ENCODE results near the gene FAM117A.

FAM117A gene, protein sequence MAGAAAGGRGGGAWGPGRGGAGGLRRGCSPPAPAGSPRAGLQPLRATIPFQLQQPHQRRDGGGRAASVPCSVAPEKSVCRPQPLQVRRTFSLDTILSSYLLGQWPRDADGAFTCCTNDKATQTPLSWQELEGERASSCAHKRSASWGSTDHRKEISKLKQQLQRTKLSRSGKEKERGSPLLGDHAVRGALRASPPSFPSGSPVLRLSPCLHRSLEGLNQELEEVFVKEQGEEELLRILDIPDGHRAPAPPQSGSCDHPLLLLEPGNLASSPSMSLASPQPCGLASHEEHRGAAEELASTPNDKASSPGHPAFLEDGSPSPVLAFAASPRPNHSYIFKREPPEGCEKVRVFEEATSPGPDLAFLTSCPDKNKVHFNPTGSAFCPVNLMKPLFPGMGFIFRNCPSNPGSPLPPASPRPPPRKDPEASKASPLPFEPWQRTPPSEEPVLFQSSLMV

DNA sequence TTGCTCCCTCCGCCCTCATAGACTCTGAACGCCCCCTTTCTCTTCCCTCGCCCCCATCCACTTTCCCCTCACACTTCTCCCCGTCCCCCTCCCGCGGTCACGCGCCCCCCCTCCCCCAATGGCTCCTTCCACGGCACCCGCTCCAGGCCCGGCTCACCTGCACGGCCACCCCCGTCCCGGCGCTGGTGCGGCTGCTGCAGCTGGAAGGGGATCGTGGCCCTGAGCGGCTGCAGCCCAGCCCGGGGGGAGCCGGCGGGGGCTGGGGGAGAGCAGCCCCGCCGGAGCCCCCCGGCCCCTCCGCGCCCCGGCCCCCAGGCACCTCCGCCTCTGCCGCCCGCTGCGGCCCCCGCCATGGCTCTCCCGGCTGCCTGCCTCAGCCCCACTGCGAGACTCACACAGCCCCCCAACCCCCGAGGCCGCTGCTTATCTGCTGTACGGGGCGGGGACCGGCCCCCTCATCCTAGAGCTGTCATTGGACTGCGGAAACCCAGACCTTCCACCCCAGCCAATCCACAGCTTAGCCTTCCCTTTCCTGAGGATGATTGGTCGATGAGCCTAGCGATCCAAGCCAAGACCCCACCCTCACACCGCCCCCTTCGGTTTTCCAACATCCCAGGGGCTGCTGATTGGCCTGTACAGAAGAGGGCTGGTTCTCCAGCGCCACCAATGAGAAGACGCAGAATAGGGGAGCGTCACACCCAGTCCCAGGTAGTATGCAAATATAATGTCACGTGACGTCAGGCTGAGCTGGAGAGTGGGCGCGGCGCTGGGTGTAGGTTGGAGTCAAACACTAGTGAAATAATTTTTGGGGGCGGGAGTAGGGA, at the start of gene FAM117A:
Gene FAM117A, minus strand, starts transcription at position 397 of the 824 bp plus-strand sequence. Its CDS starts 44 bp downstream, at position 353.
- DNase-seq (ENCODE audit: low read depth in 4 of 4, low spot score in 1 of 4): peak; percentile 70 to 93 (median 82)

DNA sequence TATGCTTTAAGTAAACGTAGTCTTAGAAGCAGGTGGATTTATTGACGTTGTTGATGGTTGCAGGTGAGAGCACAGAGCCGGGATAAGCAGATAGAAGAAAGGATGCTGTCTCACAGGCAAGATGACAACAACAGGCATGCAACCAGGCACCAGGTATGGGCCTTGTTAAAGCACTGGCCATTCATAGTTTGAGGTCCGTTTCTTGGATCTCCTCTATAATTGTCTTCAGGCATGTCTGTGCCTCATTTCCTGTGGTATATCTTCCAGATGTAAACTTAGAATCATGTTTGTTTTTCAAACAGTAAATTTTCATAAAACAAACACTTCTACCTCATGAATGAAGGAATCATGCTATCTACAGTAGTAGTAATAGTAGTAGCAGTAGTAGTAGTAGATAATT, 45.1 kb upstream of the FAM117A start:
- DNase-seq (ENCODE audit: low read depth in 4 of 4, low spot score in 1 of 4): no peak

DNA sequence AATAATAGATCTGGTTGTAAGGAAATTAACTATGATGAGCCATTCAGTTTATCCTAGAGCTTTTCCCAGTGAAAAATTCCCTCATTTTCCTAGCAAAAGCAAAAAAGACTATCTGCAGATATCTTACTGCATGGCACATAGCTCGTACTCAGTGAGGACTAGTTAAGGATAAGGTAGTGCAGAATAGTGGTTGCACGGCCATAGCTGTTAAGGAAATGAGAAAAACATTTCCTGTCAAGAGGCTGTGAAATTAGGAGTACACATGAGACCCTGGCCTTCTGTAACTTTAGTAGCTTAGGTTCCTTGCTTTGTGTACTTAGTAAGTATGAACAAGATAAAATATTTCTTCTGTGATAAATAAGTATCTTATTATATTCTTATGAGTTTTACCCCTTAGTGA, 34.8 kb upstream of the FAM117A start:
- no peak for DNase-seq (ENCODE audit: low read depth in 4 of 4, low spot score in 1 of 4)

GRCh38 chr17:49798182-49798581, 34.3 kb upstream of the FAM117A start:
- no peak for DNase-seq (ENCODE audit: low read depth in 4 of 4, low spot score in 1 of 4)

DNA sequence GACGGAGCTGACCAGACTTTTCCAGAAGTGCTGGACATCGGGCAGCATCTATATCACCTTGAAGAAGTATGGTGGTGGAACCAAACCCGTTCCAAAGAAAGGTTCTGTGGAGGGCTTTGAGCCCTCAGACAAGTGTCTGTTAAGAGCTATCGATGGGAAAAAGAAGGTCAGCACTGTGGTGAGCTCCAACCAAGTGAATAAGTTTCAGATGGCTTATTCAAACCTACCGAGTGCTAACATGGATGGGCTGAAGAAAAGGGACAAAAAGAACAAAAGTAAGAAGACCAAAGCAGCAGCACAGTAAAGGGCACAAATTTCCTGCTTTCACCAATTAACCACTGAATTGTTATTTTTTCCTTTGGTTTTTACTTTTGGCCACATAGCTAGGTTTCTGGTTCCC, 31.4 kb upstream of the FAM117A start:
- no peak for DNase-seq (ENCODE audit: low read depth in 4 of 4, low spot score in 1 of 4)

DNA sequence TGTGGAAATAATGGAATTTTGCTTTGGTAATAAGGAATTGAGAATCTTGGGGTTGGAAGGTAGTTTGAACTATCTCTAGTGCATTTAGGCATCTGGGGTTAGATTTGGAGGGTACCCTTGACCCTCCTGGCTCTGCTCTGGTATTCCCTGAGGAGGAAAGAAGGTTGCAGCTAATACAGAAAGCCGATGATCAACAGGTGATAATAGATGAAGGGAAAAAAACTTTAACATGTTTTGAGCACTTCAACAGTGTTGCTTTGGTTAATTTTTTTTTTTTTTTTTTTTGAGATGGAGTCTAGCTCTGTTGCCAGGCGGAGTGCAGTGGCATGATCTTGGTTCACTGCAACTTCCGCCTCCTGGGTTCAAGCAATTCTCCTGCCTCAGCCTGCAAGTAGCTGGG, 29.4 kb upstream of the FAM117A start:
- no peak for DNase-seq (ENCODE audit: low read depth in 4 of 4, low spot score in 1 of 4)

DNA sequence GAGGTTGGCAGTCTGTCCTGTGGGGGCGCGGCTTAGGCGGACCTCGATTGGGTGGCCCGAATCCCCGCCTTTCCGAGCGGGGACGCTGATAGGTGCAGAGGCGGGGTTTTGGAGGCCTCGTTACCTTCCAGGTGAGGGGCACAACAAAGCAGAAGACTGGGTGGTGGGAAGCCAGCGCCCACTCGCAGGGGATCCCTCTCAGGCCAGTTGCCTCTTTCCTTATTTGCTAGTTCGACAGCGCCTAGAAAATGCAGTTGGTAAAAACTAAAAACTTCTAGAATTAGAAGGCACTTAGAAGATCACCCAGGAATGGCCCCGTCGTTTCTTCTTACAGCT, 25.3 kb upstream of the FAM117A start:
- no peak for DNase-seq (ENCODE audit: low read depth in 4 of 4, low spot score in 1 of 4)

DNA sequence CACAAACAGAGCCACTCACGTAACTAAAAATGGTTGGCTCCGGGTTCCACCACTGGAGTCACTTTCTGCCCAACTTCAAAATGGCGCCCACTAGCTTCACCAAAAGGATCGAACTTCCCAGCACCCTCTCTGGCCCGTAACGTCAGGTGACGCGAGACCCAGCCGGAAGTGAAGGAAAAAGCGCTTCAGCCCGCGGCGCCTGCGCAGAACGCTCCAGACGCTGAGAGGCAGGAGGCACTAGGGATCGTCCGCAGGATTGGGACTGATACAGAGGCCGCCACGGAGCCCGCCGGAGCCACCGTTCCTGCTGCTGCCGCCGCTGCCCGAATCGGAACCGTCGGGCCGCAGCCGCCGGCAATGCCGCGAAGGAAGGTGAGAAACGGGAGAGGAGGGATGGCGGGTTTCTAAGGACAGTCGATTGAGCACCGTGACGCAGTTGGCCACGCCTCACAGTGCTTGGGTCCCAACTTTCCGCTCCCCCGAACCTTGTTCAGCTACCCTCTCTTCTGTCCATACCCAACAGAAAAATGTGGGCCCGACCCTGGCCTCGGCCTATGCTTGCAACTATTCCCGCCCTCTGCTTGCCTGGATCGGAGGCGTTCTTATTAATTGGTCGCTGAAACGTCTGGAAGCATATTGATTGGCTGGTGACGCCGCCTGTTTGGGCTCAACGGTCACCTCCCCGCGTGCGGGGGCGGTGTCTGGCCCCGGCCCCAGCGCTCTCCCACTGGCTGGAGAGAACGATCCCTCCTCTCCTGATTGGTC, 24.7 kb upstream of the FAM117A start, which contains the start of gene KAT7:
Gene KAT7, plus strand, starts transcription at position 204 of the 765 bp plus-strand sequence. Its CDS starts 154 bp downstream, at position 358.
- peak; percentile 89 to 97 (median 94) for DNase-seq (ENCODE audit: low read depth in 4 of 4, low spot score in 1 of 4)

DNA sequence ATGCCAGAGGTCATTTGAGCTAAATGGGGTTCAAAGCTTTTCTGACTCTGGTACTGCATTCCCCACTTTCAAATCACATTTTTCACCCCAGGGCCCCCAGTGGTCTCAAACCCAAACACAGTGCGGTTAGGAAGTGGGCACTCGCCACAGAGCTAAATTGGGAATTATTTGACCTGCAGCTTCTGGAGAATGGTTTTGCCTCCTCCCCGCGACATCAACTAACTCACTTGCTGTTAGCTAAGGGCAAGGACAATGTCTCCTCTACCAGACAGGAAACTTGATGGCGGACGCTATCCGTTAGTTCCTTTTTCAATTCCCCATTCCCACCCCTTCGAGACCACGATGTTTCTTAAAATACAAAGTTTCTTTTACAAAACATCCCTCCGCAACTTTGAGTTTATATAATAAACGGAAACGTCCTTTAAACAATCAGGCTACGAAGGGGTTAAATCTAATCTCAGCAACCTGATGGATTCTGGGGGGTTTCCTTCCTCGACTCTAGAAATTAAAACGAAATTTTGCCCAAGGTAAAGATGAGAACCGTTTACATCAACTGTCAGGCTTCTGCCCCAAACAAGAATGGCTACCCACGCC, 24.1 kb upstream of the FAM117A start:
- DNase-seq (ENCODE audit: low read depth in 4 of 4, low spot score in 1 of 4): peak in 1 of 4 experiments; percentile 7

DNA sequence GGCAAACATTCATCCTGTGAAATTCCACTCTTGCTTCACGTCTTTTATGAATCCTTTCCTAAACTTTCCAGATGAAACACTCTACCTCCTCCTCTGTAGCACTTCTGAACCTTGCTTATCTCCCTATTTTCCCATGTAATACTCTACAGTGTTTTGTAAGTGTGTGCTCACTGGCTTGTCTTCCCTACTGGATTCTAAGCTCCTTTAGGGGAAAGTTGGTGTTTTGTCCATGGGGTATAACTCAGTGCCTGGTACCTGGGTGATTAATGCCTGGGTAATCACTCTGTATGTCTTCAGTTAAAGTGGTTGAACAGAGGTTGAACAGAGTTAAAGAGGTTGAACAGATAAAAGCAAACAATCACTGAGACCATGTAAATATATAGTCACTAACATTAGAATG, 20.7 kb upstream of the FAM117A start:
- DNase-seq (ENCODE audit: low read depth in 4 of 4, low spot score in 1 of 4): no peak

DNA sequence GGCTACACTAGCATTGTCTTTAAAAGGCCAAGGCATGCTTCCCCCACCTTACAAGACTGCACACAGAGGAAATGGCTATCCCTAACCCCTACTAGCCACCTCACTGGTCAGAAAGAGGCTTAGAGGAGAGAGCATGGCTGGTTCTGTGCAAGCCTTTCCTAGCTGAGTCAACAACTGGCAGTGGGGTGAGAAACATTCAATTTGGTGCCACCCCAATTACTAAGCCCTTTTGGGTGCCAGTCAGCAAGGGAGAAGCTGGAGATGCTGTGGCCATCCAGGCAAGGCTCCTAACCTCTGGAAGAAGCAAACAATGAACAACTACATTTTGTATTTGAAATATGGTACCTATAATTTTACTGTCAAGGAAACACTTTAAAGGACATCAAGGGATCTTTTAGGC, 19.9 kb upstream of the FAM117A start:
- DNase-seq (ENCODE audit: low read depth in 4 of 4, low spot score in 1 of 4): no peak

DNA sequence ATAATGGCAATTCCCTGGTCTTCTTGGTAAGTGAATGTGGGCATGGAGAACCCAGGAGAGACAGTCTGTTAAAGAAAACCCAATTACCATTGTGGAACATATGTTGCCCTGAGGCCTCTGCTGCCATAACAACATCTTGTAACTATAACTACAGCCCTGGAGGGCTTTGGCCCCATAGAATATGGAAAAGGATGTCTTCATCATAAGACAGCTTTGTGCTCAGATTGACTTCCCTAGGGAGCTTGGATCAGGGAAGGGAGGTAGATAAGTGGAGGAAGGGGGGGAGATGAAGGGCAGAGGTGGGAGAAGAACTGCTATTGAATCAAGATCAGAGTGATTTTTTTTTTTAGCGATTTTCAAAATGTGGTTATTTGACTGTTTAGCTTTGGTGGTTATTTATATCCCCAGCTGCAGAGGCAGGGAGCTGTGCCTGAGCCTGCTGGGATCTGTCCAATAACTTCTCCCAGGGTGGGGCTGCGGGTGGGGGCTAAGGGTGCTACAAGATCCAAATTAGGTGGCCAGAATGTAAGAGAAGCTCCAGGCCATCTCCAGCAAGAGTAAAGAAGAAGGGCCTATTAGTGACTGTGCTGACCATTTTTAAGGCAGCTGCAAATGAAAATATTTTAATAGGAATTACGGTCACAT, 19.3 kb upstream of the FAM117A start:
- DNase-seq (ENCODE audit: low read depth in 4 of 4, low spot score in 1 of 4): no peak

GRCh38 chr17:49779739-49780231, 15.9 kb upstream of the FAM117A start:
- DNase-seq (ENCODE audit: low read depth in 4 of 4, low spot score in 1 of 4): no peak

DNA sequence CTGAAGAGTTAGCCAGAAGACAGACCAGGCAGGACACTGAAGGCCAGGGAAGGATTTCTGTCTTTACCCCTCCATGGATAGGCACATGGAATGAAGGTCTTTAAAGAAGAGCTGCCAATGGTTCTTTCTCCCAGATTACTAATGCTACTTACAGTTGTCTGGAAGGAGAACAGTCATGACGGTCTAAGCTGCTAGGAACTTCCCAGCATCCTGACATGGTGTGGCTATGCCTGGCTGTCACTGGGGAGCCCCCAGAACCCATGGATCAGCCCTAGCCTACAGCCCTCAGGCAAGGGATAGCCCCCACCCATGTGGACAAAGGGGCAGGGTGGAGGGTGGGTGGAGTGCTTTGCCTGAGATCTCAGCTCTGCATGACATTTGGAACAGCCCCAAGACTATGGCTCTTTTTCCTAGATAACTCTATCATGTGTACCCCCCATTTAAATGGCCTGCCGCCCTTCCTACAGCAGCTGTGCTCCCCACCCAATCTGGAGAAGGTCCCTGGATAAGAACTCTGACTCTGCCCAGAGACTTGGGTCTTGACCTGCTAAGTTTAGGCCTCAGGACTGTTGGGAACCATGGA, 15.3 kb upstream of the FAM117A start:
- no peak for DNase-seq (ENCODE audit: low read depth in 4 of 4, low spot score in 1 of 4)

GRCh38 chr17:49777563-49777962, 13.6 kb upstream of the FAM117A start:
- DNase-seq (ENCODE audit: low read depth in 4 of 4, low spot score in 1 of 4): no peak

DNA sequence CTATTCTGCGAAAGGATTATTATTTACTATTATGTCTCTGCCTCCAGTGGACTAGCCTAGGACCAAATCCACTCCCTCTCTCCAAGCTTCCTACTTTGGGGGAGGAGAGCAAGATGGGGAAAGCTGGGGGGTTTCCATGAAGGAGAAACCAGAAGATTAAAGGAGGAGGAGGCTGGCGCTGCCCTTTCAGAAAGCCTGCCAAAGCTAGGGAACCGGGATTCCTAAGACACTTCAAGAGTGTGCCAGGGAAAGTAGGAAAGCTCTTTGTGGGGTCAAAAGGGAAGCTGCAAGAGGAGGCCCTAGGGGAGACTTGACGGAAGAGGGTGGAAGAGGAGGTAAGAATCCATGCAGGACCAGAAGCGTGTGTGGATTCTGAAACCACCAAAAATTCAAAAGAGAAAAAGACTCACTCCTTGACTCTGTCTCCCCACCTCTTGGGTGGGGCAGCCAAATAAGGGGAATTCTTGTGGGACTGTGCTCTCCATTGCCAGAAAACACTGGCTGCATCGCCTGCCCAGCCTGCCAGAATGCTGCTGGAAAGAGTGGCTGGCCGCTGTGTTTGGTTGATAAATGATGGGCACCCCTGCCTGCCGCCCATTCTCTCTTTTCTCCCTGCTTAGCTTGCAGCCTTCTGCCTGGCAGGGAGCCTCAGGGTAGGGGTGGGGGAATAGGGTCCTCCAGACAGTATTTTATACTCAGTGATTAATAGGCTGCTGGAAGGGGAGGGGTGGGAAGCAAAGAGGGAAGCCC, 12.8 kb upstream of the FAM117A start:
- DNase-seq (ENCODE audit: low read depth in 4 of 4, low spot score in 1 of 4): no peak

DNA sequence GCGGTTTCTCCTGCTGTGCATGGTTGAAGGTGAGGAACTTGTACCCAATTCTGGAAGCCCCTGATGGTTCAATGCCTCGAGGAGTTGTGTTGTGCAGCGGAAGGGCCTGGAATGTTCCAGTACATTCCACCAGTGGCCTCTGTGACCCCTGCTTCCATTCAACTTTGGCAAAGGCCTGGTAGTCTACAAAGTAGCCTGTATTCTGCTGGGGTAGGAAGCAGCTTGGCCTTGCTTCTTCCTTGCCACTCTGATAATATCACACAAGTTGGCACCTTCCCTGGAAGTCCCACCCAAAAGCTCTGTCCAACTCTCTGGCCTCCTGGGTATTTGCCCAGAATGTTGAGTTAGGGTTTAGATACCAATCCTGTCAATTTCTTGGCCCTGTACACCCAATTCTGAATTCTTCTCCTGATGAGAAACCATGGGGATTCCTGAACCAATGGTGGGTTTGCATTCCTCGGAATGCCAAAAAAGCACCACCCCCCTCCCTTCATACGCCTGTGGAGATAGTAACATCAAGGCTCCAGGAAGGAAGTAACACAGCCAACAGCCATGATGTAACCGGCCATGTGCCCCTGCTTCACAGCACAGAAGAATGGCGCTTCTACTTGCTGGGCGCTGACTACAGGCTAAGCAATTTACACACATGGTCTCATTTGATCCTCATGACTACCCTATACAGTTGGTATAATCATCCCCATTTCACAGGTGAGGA, 11.8 kb upstream of the FAM117A start:
- no peak for DNase-seq (ENCODE audit: low read depth in 4 of 4, low spot score in 1 of 4)

DNA sequence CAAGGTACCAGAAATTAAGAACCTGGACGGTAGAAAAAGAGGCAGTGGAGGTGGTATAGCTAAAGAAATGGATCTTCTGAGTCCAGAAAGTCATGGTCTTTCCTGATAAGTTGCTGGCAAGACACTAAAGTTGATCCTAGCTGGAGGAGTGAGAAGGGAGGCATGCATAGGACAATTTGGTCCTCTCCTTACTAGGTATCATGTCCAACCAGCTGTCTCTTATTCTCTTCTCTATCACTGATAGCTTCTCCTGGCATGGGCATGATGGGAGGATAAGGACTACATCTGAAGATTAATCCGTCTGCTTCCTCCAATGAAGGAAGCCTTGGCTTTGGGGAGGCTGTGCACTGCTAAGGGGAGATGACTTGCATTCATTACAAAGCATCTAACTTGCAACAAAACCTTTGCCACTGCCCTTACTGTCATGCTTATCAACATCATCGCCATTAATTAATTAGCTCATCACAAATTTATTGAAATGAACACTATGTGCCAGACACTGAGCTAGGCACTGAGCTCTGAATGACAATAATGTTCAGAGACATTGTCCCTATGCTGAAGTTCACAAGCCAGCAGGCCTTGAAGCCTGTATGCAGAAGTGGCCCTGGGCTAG, 3.1 kb upstream of the FAM117A start:
- DNase-seq (ENCODE audit: low read depth in 4 of 4, low spot score in 1 of 4): no peak

All from stimulated activated CD4-positive, alpha-beta T cell treated with anti-CD3 and anti-CD28 coated beads, Interleukin-1b, Interleukin-23, amount 100 ng/mL, for 24 hours (primary cell).